ENCODE data around the gene FHOD3. TPM values are rescaled to one million over a fixed set of nuclear protein-coding genes. Genes with fewer than 3 reads are reported as not detected.

FHOD3 gene
- total and polyA plus RNA-seq, 9 of the 15 experiments (the other 6 are each of a cell fraction or from before 2014, with no cell fraction given), result 0.11 TPM; not detected in 8

GRCh38 chr18:36350251-36350651 is 52.7 kb downstream of the FHOD3 start (continued):
- no peak for TF ChIP-seq TRIM24 (IDR thresholded peaks at IDR 0.05)

- no peaks in the 10 kb centered on the region for H3K79me2 ChIP-seq (ENCODE audit: control insufficient read depth, insufficient read depth, low read length)
- no peak overlapping the region for H3K4me3 ChIP-seq
- in situ Hi-C loops (cut with MboI), result no loop called here
- H3K27me3 ChIP-seq (ENCODE audit: control insufficient read depth in 2 of 2, insufficient read depth in 2 of 2, low read length in 2 of 2), result peaks cover 2 to 16% of the 10 kb centered on the region in 2 experiments; a peak in 2 of 5 replicates
- no peaks in the 10 kb centered on the region; a peak in 1 of 5 replicates for H3K4me1 ChIP-seq (replicated peaks in 1 of 2; ENCODE audit: control insufficient read depth in 2 of 2, insufficient read depth in 2 of 2, low read length in 2 of 2)
- POLR2A ChIA-PET, result no interaction called here
- BruUV-seq (replicated peaks), result no TSS peak
- FAIRE-seq, result no peak
- H4K20me1 ChIP-seq (replicated peaks; ENCODE audit: control insufficient read depth, insufficient read depth, low read length), result 0 out of 2 replicates have a peak, but pooled peaks cover 4% of the 10 kb centered on the region
- under 1% methylated on average over 9 of the region's 9 CpGs for WGBS (ENCODE audit: insufficient coverage, low coverage, missing lambda C conversion rate)
- no peak overlapping the region for H3K4me2 ChIP-seq (ENCODE audit: insufficient read depth, low read length)
- no peak for ATAC-seq
- CTCF ChIA-PET (ENCODE audit: low intra/inter-chr PET ratio), result no interaction called here
- no peak for DNase-seq (ENCODE audit: extremely low read depth in 1 of 4, low spot score in 3 of 4)
- no peak overlapping the region for H3K9ac ChIP-seq (ENCODE audit: insufficient read depth in 1 of 2, low read depth in 2 of 2, low read length in 2 of 2)
- no peaks in the 10 kb centered on the region for H3K36me3 ChIP-seq (ENCODE audit: control insufficient read depth, insufficient read depth, low read length)
- H3K9me1 ChIP-seq (ENCODE audit: control insufficient read depth, insufficient read depth, low read length), result peaks cover 3% of the 10 kb centered on the region
- intact Hi-C loops (cut with micrococcal nuclease), result no loop called here
- no peak overlapping the region for H2AFZ ChIP-seq (ENCODE audit: low read depth, low read length)
- no peak overlapping the region for H3K27ac ChIP-seq (ENCODE audit: extremely low read depth, low read depth, low read length)
- no peaks in the 10 kb centered on the region for H3K9me3 ChIP-seq (replicated peaks; ENCODE audit: control insufficient read depth, insufficient read depth, low read depth, low read length)
- TF ChIP-seq, protein P1, sequence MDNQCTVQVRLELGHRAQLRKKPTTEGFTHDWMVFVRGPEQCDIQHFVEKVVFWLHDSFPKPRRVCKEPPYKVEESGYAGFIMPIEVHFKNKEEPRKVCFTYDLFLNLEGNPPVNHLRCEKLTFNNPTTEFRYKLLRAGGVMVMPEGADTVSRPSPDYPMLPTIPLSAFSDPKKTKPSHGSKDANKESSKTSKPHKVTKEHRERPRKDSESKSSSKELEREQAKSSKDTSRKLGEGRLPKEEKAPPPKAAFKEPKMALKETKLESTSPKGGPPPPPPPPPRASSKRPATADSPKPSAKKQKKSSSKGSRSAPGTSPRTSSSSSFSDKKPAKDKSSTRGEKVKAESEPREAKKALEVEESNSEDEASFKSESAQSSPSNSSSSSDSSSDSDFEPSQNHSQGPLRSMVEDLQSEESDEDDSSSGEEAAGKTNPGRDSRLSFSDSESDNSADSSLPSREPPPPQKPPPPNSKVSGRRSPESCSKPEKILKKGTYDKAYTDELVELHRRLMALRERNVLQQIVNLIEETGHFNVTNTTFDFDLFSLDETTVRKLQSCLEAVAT (IDR thresholded peaks at IDR 0.05), result no peak
Observed at GRCh38 chr18:36350839-36351469, 53.4 kb downstream of the FHOD3 start.

Measured in K562 (cell line).